Tibial nerve (tissue), 4 donors: Measurements from ENCODE around the gene PPP1R14B. TPM values are rescaled to one million over a fixed set of nuclear protein-coding genes. Genes with fewer than 3 reads are reported as not detected.
A peak's percentile ranks its signal among the peaks of the same experiment; 100 is the strongest.

Experiments used
- DNase-seq, 2 donors: peaks; one replicate each; pipeline ENCODE4 v3.0.0-alpha.2; 2019; ENCODE audit warnings: low spot score in 2 of 2
- H3K27ac ChIP-seq, 4 donors: fragments of 200-600 bp; sonication (generic) in 3 of 4; one replicate each; pipeline ENCODE4 v1.5.1; 2017 to 2019; ENCODE audit warnings: mild to moderate bottlenecking in 1 of 4
- H3K27me3 ChIP-seq, 2 donors: fragments of 200-600 bp; sonication (generic) in 1 of 2; one replicate each; pipeline versions ENCODE4 v1.5.1 to v1.6.0; 2017 to 2019
- H3K36me3 ChIP-seq, 3 donors: fragments of 200-600 bp; sonication (generic); one replicate each; pipeline ENCODE4 v1.5.1; 2018 to 2019
- H3K4me1 ChIP-seq, 4 donors: fragments of 200-600 bp; sonication (generic) in 3 of 4; one replicate each; pipeline ENCODE4 v1.5.1; 2017 to 2019
- H3K4me3 ChIP-seq, 4 donors: fragments of 200-600 bp; sonication (generic) in 3 of 4; one replicate each; pipeline ENCODE4 v1.5.1; 2017 to 2019; ENCODE audit warnings: mild to moderate bottlenecking in 1 of 4, moderate library complexity in 1 of 4
- H3K9me3 ChIP-seq, 4 donors: fragments of 200-600 bp; sonication (generic) in 3 of 4; one replicate each; pipeline ENCODE4 v1.5.1; 2017 to 2019
- CTCF ChIP-seq, 5 experiments: fragments of 200-600 bp in 3 of 5; fragments of 450-650 bp in 2 of 5; sonication (generic) in 3 of 5; IDR thresholded peaks; one replicate each; pipeline ENCODE4 v1.5.1; 2016 to 2019; ENCODE audit warnings: antibody characterized with exemption in 5 of 5, mild to moderate bottlenecking in 3 of 5, moderate library complexity in 2 of 5
- EP300 ChIP-seq, 2 donors: sonication (generic); formaldehyde crosslinking; IDR thresholded peaks; one replicate each; pipeline ENCODE4 v1.6.1; 2017; ENCODE audit warnings: antibody characterized with exemption in 2 of 2, mild to moderate bottlenecking in 1 of 2
- POLR2A ChIP-seq, 2 donors: fragments of 450-650 bp; IDR thresholded peaks; one replicate each; pipeline ENCODE4 v1.6.1; 2017; ENCODE audit warnings: antibody characterized with exemption in 2 of 2, mild to moderate bottlenecking in 2 of 2, moderate library complexity in 2 of 2
- WGBS, 2 donors: methylation state at CpG; one replicate each; pipeline ENCODE4 v1.1.5; 2018; 5-methylcytosine and 5-hydroxymethylcytosine counted together
- total RNA-seq, 4 donors: library from RNA; depleted of rRNA; stranded (reverse); fragments of >200 nt; gene quantifications; one replicate each; pipeline ENCODE4 v1.1.0, GENCODE V29; 2016

The PPP1R14B gene
- 100 to 1,000 TPM in 1 of 4 donors, 10 to 100 TPM in 3; 79.7 to 187 (median 91.4) TPM for total RNA-seq

GRCh38 chr11:64246871-64247728 is at the start of gene PPP1R14B:
Gene PPP1R14B (minus strand): TSS chr11:64246943. CDS start chr11:64246673, 270 bp downstream.
- TF ChIP-seq CTCF (IDR thresholded peaks at IDR 0.05) (peak in 3 of 5 experiments; percentile 10 to 64 (median 38)), POLR2A (IDR thresholded peaks at IDR 0.05) (peak in 1 of 2 donors; percentile 29), EP300 (IDR thresholded peaks at IDR 0.05) (peak; percentile 39 to 62)
- WGBS, 2 donors: 1% methylated on average over 39 to 45 of the region's 74 CpGs
- Histone ChIP-seq H3K4me1 (peaks cover 0 to 82% (median 35%) of the 10 kb centered on the region in 4 donors), H3K27ac (peak within 1 kb of the TSS; percentile 70 to 92 (median 88)), H3K27me3 (no peaks in the 10 kb centered on the region), H3K9me3 (no peaks in the 10 kb centered on the region), H3K36me3 (peaks cover 0 to 18% (median 0%) of the 10 kb centered on the region in 3 donors), H3K4me3 (peak within 1 kb of the TSS; percentile 55 to 80 (median 74))
- DNase-seq: peak; percentile 77

GRCh38 chr11:64296236-64296635 is 49.5 kb upstream of the PPP1R14B start:
- no peak overlapping the region for H3K27ac ChIP-seq
- no peaks in the 10 kb centered on the region for H3K9me3 ChIP-seq
- TF ChIP-seq CTCF (IDR thresholded peaks at IDR 0.05) (no peak), EP300 (IDR thresholded peaks at IDR 0.05) (no peak), POLR2A (IDR thresholded peaks at IDR 0.05) (no peak)
- peaks cover 2 to 94% of the 10 kb centered on the region in 2 donors for H3K27me3 ChIP-seq
- H3K36me3 ChIP-seq: no peaks in the 10 kb centered on the region
- no peak overlapping the region for H3K4me3 ChIP-seq
- peaks cover 0 to 48% (median 28%) of the 10 kb centered on the region in 4 donors for H3K4me1 ChIP-seq
- WGBS, 2 donors: 32 to 50% methylated on average over 1 of the region's 1 CpG
- no peak for DNase-seq

- Histone ChIP-seq H3K27me3 (peaks cover 2 to 94% of the 10 kb centered on the region in 2 donors), H3K4me3 (no peak overlapping the region), H3K27ac (no peak overlapping the region), H3K4me1 (peaks cover 0 to 46% (median 28%) of the 10 kb centered on the region in 4 donors), H3K36me3 (no peaks in the 10 kb centered on the region), H3K9me3 (no peaks in the 10 kb centered on the region)
- 88 to 89% methylated on average over 4 of the region's 4 CpGs for WGBS, 2 donors
- no peak for DNase-seq
- TF ChIP-seq EP300 (IDR thresholded peaks at IDR 0.05): no peak
- TF ChIP-seq POLR2A (IDR thresholded peaks at IDR 0.05): no peak
- no peak for TF ChIP-seq CTCF (IDR thresholded peaks at IDR 0.05)
Observed at GRCh38 chr11:64295760-64296159, 49.0 kb upstream of the PPP1R14B start.

GRCh38 chr11:64294774-64295173 is 48.0 kb upstream of the PPP1R14B start:
- WGBS, 2 donors: 29 to 30% methylated on average over 3 of the region's 3 CpGs
- Histone ChIP-seq H3K27me3 (peaks cover 2 to 93% of the 10 kb centered on the region in 2 donors), H3K4me1 (peaks cover 0 to 36% (median 18%) of the 10 kb centered on the region in 4 donors), H3K36me3 (peaks cover 0 to 2% (median 0%) of the 10 kb centered on the region in 3 donors), H3K27ac (no peak overlapping the region), H3K9me3 (no peaks in the 10 kb centered on the region), H3K4me3 (no peak overlapping the region)
- no peak for DNase-seq
- TF ChIP-seq POLR2A (IDR thresholded peaks at IDR 0.05): no peak
- no peak for TF ChIP-seq EP300 (IDR thresholded peaks at IDR 0.05)

GRCh38 chr11:64292460-64293254 is 45.9 kb upstream of the PPP1R14B start:
- Histone ChIP-seq H3K27me3 (peaks cover 0 to 76% of the 10 kb centered on the region in 2 donors), H3K4me1 (peaks cover 0 to 26% (median 9%) of the 10 kb centered on the region in 4 donors), H3K27ac (no peak overlapping the region), H3K36me3 (peaks cover 0 to 18% (median 0%) of the 10 kb centered on the region in 3 donors), H3K9me3 (no peaks in the 10 kb centered on the region), H3K4me3 (peak overlapping the region in 2 of 4 donors; percentile 23 to 44)
- WGBS, 2 donors: 23 to 36% methylated on average over 33 to 39 of the region's 42 CpGs
- no peak for DNase-seq
- TF ChIP-seq EP300 (IDR thresholded peaks at IDR 0.05) (no peak), POLR2A (IDR thresholded peaks at IDR 0.05) (no peak), CTCF (IDR thresholded peaks at IDR 0.05) (no peak)
